Metanephros (tissue), 1 donor: ENCODE results near the gene UGT1A5. TPM values are rescaled to one million over a fixed set of nuclear protein-coding genes. Genes with fewer than 3 reads are reported as not detected.

Experiments used
- total RNA-seq: library from RNA; depleted of rRNA; stranded (reverse); fragments of >200 nt; gene quantifications from one replicate; pipeline ENCODE4 v1.2.3, GENCODE V29; 2014

The UGT1A5 gene
- not detected for total RNA-seq

DNA sequence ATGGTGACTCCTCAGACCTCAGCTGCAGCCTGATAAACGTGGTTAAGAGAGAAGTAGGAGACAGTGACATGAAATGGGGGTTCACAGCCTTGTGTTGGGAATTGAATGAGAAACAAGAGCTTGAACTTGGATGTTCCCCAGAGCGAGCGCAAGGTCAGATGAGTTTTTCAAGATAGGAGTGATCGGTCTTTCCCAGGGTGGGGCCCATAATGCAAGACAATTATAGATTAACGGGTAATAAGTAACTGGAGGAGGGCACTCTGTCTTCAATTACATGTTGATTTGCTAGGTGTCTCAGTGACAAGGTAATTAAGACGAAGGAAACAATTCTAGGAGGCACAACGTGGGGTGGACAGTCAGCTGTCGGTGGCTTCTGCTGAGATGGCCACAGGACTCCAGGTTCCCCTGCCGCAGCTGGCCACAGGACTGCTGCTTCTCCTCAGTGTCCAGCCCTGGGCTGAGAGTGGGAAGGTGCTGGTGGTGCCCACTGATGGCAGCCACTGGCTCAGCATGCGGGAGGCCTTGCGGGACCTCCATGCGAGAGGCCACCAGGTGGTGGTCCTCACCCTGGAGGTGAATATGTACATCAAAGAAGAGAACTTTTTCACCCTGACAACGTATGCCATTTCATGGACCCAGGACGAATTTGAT is at the start of gene UGT1A5:
UGT1A5 (plus strand) TSS at position 297 of the 651 bp plus-strand sequence; CDS start at position 382, 85 bp downstream.

DNA sequence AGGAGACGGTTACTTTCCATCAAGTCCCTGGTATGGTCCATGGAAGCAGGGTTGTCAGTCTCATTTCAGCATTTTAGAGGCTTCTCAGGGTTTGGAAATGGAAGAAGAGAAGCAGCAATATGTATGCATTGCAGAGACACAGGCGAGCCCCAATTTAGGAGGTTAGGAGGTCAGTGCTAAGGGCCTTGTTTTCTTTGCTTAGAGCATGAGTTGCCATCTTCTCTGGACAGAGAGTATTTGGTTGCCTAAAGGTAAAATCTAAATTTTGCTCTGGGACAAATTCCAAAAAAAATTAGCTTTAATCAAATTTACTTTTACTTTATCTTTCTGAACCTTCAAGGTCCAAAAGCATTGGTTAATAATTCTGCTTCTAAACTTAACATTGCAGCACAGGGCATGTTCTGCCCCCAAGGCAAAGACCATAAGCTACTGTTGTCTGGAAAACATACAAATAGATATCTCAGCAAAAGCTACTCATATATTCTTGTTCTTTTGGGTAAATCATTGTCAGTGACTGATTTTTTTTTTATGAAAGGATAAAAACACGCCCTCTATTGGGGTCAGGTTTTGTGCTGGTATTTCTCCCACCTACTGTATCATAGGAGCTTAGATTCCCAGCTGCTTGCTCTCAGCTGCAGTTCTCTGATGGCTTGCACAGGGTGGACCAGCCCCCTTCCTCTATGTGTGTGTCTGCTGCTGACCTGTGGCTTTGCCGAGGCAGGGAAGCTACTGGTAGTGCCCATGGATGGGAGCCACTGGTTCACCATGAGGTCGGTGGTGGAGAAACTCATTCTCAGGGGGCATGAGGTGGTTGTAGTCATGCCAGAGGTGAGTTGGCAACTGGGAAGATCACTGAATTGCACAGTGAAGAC is 41.2 kb upstream of the UGT1A5 start, which contains the start of gene UGT1A9:
UGT1A9 (plus strand) TSS at position 609 of the 872 bp plus-strand sequence; CDS start at position 646, 37 bp downstream.

DNA sequence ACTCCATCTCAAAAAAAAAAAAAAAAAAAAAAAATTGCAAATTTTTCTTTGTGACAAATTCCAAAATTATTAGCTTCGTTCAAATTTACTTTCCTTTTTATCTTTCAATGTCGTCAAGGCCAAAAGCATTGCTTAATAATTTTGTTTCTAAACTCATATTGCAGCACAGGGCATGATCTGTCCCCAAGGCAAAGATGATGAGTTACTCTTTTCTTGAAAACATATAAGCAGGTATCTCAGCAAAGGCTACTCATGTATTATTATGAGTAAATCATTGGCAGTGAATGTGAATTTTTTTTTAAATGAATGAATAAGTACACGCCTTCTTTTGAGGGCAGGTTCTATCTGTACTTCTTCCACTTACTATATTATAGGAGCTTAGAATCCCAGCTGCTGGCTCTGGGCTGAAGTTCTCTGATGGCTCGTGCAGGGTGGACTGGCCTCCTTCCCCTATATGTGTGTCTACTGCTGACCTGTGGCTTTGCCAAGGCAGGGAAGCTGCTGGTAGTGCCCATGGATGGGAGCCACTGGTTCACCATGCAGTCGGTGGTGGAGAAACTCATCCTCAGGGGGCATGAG is 31.1 kb upstream of the UGT1A5 start, which contains the start of gene UGT1A7:
UGT1A7 (plus strand) TSS at position 381 of the 579 bp plus-strand sequence; CDS start at position 418, 37 bp downstream.

DNA sequence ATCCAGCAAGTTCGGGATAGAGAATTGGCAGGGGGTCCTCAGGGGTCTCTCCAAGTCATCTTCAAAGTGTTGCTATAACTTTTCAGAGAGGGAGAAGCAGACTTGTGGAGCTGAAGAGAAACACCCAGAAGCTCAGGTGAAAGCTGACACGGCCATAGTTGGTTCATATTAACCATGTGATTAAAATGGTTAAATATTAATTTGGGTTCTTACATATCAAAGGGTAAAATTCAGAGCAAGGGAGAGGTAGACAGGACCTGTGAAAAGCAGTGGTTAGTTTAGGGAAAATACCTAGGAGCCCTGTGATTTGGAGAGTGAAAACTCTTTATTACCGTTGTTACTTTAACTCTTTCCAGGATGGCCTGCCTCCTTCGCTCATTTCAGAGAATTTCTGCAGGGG is 20.1 kb upstream of the UGT1A5 start, which contains the start of gene UGT1A6:
UGT1A6 (plus strand) TSS at position 243 of the 400 bp plus-strand sequence; CDS start at position 358, 115 bp downstream.

DNA sequence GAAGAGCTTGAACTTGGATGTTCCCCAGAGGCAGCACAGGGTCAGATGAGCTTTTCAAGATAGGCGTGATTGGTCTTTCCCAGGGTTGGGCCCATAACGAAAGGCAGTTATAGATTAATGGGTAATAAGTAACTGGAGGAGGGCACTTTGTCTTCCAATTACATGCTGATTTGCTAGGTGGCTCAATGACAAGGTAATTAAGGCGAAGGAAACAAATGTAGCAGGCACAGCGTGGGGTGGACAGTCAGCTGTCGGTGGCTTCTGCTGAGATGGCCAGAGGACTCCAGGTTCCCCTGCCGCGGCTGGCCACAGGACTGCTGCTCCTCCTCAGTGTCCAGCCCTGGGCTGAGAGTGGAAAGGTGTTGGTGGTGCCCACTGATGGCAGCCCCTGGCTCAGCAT is 5.8 kb downstream of the UGT1A5 start, which contains the start of gene UGT1A4:
UGT1A4 (plus strand) TSS at position 185 of the 400 bp plus-strand sequence; CDS start at position 270, 85 bp downstream.

DNA sequence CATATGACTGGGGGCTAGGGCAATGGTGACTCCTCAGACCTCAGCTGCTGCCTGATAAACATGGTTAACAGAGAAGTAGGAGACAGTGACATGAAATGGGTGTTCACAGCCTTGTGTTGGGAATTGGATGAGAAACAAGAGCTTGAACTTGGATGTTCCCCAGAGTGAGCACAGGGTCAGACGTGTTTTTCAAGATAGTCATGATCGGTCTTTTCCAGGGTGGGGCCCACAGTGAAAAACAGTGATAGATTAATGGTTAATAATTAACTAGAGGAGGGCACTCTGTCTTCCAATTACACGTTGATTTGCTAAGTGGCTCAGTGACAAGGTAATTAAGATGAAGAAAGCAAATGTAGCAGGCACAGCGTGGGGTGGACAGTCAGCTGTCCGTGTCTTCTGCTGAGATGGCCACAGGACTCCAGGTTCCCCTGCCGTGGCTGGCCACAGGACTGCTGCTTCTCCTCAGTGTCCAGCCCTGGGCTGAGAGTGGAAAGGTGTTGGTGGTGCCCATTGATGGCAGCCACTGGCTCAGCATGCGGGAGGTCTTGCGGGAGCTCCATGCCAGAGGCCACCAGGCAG is 16.1 kb downstream of the UGT1A5 start, which contains the start of gene UGT1A3:
UGT1A3 (plus strand) TSS at position 320 of the 579 bp plus-strand sequence; CDS start at position 405, 85 bp downstream.

DNA sequence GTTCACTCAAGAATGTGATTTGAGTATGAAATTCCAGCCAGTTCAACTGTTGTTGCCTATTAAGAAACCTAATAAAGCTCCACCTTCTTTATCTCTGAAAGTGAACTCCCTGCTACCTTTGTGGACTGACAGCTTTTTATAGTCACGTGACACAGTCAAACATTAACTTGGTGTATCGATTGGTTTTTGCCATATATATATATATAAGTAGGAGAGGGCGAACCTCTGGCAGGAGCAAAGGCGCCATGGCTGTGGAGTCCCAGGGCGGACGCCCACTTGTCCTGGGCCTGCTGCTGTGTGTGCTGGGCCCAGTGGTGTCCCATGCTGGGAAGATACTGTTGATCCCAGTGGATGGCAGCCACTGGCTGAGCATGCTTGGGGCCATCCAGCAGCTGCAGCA is 47.3 kb downstream of the UGT1A5 start, which contains the start of gene UGT1A1:
UGT1A1 (plus strand) TSS at position 228 of the 400 bp plus-strand sequence; CDS start at position 246, 18 bp downstream.

DNA sequence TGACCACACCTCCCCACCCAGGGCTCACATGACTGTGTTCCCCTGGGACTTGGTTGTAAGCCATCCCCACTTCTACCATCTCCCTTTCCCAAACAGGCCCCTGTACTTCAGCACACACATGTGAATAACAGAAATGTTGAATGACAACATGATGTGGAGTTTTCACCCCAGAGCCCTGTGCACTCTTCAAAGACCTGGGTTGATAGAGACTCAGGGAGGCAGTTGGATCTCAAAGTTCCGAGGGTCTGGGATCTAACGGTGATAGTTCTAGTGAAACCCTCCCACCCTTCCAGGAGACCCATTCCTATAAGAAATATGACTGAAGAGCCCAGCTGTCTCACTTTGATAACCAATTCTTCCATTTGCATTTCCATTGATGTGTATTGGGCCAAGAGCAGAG is 65.3 kb downstream of the UGT1A5 start, which contains the start of gene MROH2A:
MROH2A (plus strand) TSS at position 301 of the 400 bp plus-strand sequence. CDS start 1,029 bp downstream, outside the sequence.

Other genes with a start within 250 kb of the UGT1A5 start
- gene USP40, start 146.1 kb upstream of the UGT1A5 start, total RNA-seq: 54.5 TPM
- not detected for gene UGT1A8, start 95.3 kb upstream of the UGT1A5 start, total RNA-seq
- gene UGT1A10, start 76.5 kb upstream of the UGT1A5 start, total RNA-seq: not detected
- gene UGT1A9, start 41.0 kb upstream of the UGT1A5 start, total RNA-seq: 1.4 TPM
- gene UGT1A7, start 31.0 kb upstream of the UGT1A5 start, total RNA-seq: not detected
- 3.4 TPM for gene UGT1A6, start 20.0 kb upstream of the UGT1A5 start, total RNA-seq
- gene UGT1A4, start 5.8 kb downstream of the UGT1A5 start, total RNA-seq: 0.29 TPM
- not detected for gene UGT1A3, start 16.1 kb downstream of the UGT1A5 start, total RNA-seq
- 0.18 TPM for gene UGT1A1, start 47.4 kb downstream of the UGT1A5 start, total RNA-seq
- 0.53 TPM for gene MROH2A, start 65.4 kb downstream of the UGT1A5 start, total RNA-seq
- gene HJURP, start 141.6 kb downstream of the UGT1A5 start, total RNA-seq: 13.3 TPM
- not detected for gene TRPM8, start 204.5 kb downstream of the UGT1A5 start, total RNA-seq